SH-SY5Y (cell line): ENCODE results near the gene PTHLH.

Source experiments
- GATA2 ChIP-seq: IDR thresholded peaks from 2 replicates; pipeline ENCODE4 v1.6.1; 2011; ENCODE audit warnings: mild to moderate bottlenecking, low read depth, low read length
- GATA3 ChIP-seq: IDR thresholded peaks from 2 replicates; pipeline ENCODE4 v1.6.1; 2011; ENCODE audit warnings: low read depth, mild to moderate bottlenecking, low read length, moderate library complexity

PTHLH gene

GRCh38 chr12:27968972-27969623 is 3.4 kb downstream of the PTHLH start:
- TF ChIP-seq GATA2, result no peak

GRCh38 chr12:27967551-27968054 is 4.9 kb downstream of the PTHLH start:
- TF ChIP-seq GATA3, result no peak
- no peak for TF ChIP-seq GATA2

- TF ChIP-seq GATA2, result no peak
- no peak for TF ChIP-seq GATA3
These were observed 5.7 kb downstream of the PTHLH start for GRCh38 chr12:27966870-27967269.

GRCh38 chr12:27965966-27966365 is 6.6 kb downstream of the PTHLH start:
- TF ChIP-seq GATA3, result no peak
- TF ChIP-seq GATA2, result no peak

GRCh38 chr12:27965411-27965810 is 7.1 kb downstream of the PTHLH start:
- TF ChIP-seq GATA3 (no peak), GATA2 (no peak)

- no peak for TF ChIP-seq GATA3
- TF ChIP-seq GATA2, result no peak
These were observed 8.4 kb downstream of the PTHLH start for GRCh38 chr12:27964123-27964522.

GRCh38 chr12:27960821-27961220 is 11.7 kb downstream of the PTHLH start:
- TF ChIP-seq GATA3, result no peak
- TF ChIP-seq GATA2, result no peak

- TF ChIP-seq GATA3 (no peak), GATA2 (no peak)
These were observed 13.9 kb downstream of the PTHLH start for GRCh38 chr12:27958675-27959074.

- no peak for TF ChIP-seq GATA3
- TF ChIP-seq GATA2, result no peak
These were observed 15.2 kb downstream of the PTHLH start for GRCh38 chr12:27957366-27957765.

GRCh38 chr12:27953817-27954216 is 18.7 kb downstream of the PTHLH start:
- TF ChIP-seq GATA3 (no peak), GATA2 (no peak)

GRCh38 chr12:27953348-27953747 is 19.2 kb downstream of the PTHLH start:
- TF ChIP-seq GATA3 (no peak), GATA2 (no peak)

- TF ChIP-seq GATA2, result no peak
- no peak for TF ChIP-seq GATA3
These were observed 20.0 kb downstream of the PTHLH start for GRCh38 chr12:27952510-27952909.

GRCh38 chr12:27951898-27952297 is 20.6 kb downstream of the PTHLH start:
- TF ChIP-seq GATA2 (no peak), GATA3 (no peak)

GRCh38 chr12:27946421-27946820 is 26.1 kb downstream of the PTHLH start:
- no peak for TF ChIP-seq GATA2
- TF ChIP-seq GATA3, result no peak

- TF ChIP-seq GATA2, result no peak
- TF ChIP-seq GATA3, result no peak
These were observed 31.7 kb downstream of the PTHLH start for GRCh38 chr12:27940756-27941402.

- TF ChIP-seq GATA2, result no peak
- TF ChIP-seq GATA3, result no peak
These were observed 32.3 kb downstream of the PTHLH start for GRCh38 chr12:27940245-27940644.
